CD4-positive, alpha-beta T cell treated with Interleukin-1 beta for 1 hour (primary cell): ENCODE measurements around the gene PDE5A.
"Not testable (repeated sequence)": the region's sequence is repeated elsewhere in the genome, so short reads cannot be mapped to it uniquely, and the experiment has no call there.

ENCODE experiments used
- DNase-seq, 2 donors: peaks; one replicate each; pipeline ENCODE4 v3.0.0-alpha.2; 2020 to 2022

The PDE5A gene

DNA sequence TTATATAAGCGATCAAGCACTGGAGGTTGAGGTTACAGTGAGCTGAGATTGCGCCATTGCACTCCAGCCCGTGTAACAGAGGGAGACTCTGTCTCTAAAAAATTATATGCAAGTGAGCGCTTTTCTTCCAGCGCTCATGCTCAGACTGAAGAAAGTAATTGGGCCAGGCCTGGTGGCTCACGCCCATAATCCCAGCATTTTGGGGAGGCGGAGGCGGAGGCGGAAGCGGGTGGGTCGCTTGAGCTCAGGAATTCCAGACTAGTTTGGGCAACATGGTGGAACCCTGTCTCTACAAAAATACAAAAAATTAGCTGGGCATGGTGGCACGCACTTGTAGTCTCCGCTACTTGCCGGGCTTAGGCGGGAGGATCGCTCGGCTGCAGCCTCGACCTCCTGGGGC, 172.9 kb downstream of the PDE5A start:
- not testable (repeated sequence) for DNase-seq

DNA sequence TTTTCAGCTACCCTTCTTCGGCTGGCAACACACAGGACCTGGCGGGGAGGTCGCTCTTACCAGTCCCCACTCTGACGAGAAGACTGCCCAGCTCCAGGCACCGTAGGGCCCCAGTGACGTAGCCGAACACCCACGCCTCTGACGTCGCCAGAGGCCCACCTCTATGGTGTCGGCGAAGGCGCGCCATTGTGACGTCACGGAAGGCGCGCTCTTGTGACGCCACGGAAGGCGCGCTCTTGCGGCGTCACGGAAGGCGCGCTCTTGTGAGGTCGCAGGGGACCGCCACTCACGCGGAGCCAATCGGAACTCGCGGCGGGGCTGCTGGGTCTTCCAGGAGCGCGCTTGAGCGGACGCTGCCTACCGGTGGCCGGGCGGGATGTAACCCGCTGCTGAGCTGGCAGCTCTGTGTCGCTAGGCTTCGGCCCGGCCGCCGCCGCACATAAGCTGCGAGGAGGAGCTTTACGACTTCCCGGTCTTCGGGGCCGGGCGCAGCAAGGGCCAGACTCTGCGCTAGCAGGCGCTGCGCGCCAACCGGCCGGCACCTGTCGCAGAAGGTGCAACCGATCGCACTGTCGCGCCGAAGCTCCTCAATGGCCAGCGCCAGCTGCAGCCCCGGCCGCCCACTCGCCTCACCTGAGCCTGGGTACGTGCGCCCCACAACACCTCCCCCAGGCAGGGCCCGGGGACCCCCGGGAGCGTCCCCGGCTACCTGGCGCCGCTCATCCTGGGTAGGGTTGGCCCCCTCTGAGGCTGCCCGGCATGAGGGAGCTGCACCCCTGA, 173.9 kb downstream of the PDE5A start:
- peak; percentile 98 to 99 for DNase-seq

DNA sequence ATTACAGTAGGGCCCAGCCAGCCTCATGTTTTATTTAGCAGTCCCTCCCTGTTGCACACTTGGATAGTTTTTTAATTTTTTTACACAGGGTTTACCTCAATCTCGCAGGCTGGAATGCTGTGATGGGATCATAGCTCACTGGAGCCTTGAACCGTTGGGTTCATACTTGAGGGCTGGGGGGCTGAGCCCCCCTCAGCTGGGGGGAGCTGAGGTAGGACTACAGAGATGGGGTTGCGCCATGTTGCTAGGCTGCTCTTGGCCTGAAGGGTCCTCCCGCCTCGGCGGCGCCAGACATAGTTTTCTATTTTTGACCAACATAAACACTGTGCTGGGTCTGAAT, 174.5 kb downstream of the PDE5A start:
- DNase-seq = not testable (repeated sequence)

DNA sequence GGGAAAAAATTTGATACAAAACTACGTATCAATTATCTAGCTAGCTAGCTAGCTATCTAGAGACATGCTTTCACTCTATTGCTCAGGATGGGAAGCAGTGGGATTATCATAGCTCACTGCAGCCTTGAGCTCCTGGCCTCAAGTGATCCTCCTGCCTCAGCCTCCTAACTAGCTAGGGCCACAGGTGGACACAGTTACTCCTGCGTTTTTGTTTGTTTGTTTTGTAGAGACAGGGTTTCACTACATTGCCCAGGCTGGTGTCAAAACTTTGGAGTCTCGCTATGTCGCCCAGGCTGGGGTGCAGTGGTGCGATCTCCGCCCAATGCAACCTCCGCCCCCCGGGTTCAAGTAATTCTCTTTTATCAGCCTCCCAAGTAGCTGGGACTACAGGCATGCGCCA, 175.3 kb downstream of the PDE5A start:
- not testable (repeated sequence) for DNase-seq

DNA sequence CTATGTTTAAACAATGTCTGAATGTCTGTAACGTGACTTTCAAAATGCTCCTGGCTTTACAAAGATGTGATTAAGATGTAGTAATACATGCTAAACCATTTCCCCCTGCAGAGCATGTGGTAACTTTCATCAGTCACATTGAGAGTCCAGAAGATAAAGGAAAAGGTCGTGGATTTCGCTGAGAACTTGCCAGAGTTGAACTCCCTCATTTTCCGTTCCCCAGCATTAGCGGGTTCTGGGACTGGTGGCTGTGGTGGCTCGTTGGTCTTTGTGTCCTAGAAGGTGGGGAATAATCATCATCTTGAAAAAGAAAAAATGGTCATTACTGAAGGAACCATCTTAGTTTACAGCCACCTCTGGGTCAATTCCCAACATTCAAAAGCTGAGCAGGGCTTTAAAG, 178.8 kb downstream of the PDE5A start:
- not testable (repeated sequence) for DNase-seq
